IPS-20b (cell line): ENCODE results near the gene NLRP5.
"Not testable (repeated sequence)": the region's sequence is repeated elsewhere in the genome, so short reads cannot be mapped to it uniquely, and the experiment has no call there.

Source experiments
- H3K27ac ChIP-seq: one replicate; pipeline ENCODE4 v1.5.1; 2013; ENCODE audit warnings: low read length
- H3K27me3 ChIP-seq: 2 replicates; pipeline ENCODE4 v1.6.1; 2013; ENCODE audit warnings: mild to moderate bottlenecking, low read length, inconsistent platforms; ENCODE audit not compliant: insufficient read depth
- H3K36me3 ChIP-seq: 2 replicates; pipeline ENCODE4 v1.6.1; 2013; ENCODE audit warnings: low read depth, mild to moderate bottlenecking, inconsistent platforms, low read length, moderate library complexity; ENCODE audit not compliant: insufficient read depth
- H3K4me1 ChIP-seq: 2 replicates; pipeline ENCODE4 v1.6.1; 2013; ENCODE audit warnings: mild to moderate bottlenecking, control low read depth, inconsistent platforms, low read length, moderate library complexity; ENCODE audit not compliant: insufficient read depth
- H3K4me3 ChIP-seq: 2 replicates; pipeline ENCODE4 v1.5.1; 2013; ENCODE audit warnings: mild to moderate bottlenecking, low read length, inconsistent platforms
- H3K9ac ChIP-seq: 2 replicates; pipeline ENCODE4 v1.6.1; 2013; ENCODE audit warnings: low read depth, mild to moderate bottlenecking, inconsistent platforms, low read length, moderate library complexity
- H3K9me3 ChIP-seq: 2 replicates; pipeline ENCODE4 v1.6.1; 2013; ENCODE audit warnings: mild to moderate bottlenecking, low read depth, low read length, inconsistent platforms; ENCODE audit not compliant: insufficient read depth

NLRP5 gene

DNA sequence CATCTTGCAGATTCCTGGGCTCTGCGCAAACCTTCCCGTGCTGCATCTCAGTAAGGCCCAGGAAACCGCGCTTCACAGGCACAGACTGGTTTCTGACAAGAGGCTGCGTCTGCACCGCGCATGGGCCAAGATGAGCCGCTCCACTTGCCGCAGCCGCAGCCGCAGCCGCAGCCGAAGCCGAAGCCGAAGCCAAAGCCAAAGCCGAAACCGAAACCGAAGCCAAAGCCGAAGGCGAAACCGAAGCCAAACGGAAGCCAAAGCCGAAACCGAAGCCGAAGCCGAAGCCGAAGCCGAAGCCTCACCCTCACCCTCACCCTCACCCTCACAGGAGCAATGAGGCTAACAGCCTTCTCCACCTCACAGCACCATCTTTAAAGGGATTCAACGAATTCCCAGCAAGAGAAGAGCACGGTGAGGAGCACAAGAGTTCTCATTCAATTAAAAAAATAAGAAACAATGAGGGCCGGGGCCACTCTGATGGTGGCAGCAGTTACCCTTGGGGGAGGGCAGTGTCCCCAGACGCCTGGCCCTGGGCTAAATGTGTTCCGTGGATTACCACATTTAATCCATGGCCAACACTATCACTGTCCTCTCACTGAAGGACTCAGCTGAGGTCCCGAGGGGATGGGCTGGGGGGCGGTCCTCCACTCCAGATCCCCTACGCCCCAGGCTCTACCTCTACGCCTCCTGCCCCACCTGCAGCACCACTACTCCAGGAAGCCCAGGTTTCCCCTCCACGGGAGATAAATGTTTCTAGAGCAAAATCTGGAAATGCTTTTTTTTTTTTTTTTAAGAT is 105.4 kb downstream of the NLRP5 start:
- H3K27me3 ChIP-seq, result no peaks in the 10 kb centered on the region
- peaks cover 33% of the 10 kb centered on the region for H3K36me3 ChIP-seq
- no peak overlapping the region for H3K9ac ChIP-seq
- peaks cover 7% of the 10 kb centered on the region for H3K9me3 ChIP-seq
- no peaks in the 10 kb centered on the region for H3K4me1 ChIP-seq
- H3K27ac ChIP-seq, result no peak overlapping the region
- no peak overlapping the region for H3K4me3 ChIP-seq

DNA sequence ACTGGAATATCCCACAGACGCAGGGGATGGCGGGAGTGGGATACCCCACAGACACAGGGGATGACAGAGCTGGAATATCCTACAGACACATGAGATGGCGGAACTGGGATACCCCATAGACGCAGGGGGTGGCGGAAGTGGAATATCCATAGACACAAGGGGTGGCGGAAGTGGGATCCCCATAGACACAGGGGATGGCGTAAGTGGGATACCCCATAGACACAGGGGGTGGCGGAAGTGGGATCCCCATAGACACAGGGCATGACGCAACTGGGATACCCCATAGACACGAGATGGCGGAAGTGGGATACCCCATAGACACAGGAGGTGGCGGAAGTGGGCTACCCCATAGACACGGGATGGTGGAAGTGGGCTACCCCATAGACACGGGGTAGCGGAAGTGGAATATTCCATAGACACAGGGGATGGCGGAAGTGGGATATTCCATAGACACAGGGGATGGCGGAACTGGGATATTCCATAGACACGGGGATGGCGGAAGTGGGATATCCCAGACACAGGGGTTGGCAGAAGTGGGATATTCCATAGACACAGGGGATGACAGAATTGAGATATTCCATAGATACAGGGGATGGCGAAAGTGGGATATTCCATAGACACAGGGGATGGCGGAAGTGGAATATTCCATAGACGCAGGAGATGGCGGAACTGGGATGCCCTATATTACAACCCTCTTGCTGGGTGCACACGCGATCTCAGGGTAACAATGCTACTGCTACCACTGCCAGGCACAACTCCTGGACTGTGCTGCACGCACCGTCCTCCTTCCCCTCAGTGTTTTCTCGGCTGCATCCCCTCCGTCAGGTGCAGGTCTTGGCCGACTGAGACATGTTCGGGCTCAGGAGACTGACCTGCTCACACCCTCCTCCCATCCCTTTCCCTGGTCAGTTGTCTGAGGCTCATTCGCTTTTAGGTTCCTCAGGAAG is 106.4 kb downstream of the NLRP5 start:
- H3K4me1 ChIP-seq, result no peaks in the 10 kb centered on the region
- no peak overlapping the region for H3K4me3 ChIP-seq
- H3K9ac ChIP-seq, result no peak overlapping the region
- H3K27me3 ChIP-seq, result no peaks in the 10 kb centered on the region
- H3K27ac ChIP-seq, result no peak overlapping the region
- peaks cover 7% of the 10 kb centered on the region for H3K9me3 ChIP-seq
- peaks cover 40% of the 10 kb centered on the region for H3K36me3 ChIP-seq

- Histone ChIP-seq H3K27ac (no peak overlapping the region), H3K9me3 (peaks cover 7% of the 10 kb centered on the region), H3K27me3 (no peaks in the 10 kb centered on the region), H3K9ac (no peak overlapping the region), H3K4me3 (no peak overlapping the region), H3K36me3 (peaks cover 37% of the 10 kb centered on the region), H3K4me1 (no peaks in the 10 kb centered on the region)
These were observed 107.9 kb downstream of the NLRP5 start for GRCh38 chr19:56094449-56094848.

DNA sequence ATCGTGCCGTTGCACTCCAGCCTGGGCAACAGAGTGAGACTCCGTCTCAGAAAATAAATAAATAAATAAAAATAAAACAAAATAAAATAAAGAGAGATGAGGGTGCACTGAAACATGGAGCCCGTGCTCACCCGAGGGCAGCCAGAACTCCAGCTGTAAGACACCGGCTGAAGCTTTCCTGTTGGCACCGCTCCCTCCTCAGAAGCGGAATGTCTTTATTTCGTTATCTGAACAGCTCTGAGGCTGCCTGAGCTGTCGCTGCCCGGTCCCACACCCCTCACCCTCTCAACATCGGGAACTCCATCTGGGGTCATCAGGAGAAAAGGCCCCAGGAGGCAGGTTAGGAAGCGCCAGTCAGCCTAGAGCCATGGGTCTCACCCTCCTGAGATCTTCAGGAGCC is 110.1 kb downstream of the NLRP5 start:
- Histone ChIP-seq H3K27ac (no peak overlapping the region), H3K36me3 (peaks cover 42% of the 10 kb centered on the region), H3K27me3 (no peaks in the 10 kb centered on the region), H3K4me3 (no peak overlapping the region), H3K4me1 (no peaks in the 10 kb centered on the region), H3K9me3 (peaks cover 7% of the 10 kb centered on the region), H3K9ac (no peak overlapping the region)

- Histone ChIP-seq H3K27ac (no peak overlapping the region), H3K9ac (no peak overlapping the region), H3K36me3 (peaks cover 49% of the 10 kb centered on the region)
These were observed 110.7 kb downstream of the NLRP5 start for GRCh38 chr19:56097306-56097705.

DNA sequence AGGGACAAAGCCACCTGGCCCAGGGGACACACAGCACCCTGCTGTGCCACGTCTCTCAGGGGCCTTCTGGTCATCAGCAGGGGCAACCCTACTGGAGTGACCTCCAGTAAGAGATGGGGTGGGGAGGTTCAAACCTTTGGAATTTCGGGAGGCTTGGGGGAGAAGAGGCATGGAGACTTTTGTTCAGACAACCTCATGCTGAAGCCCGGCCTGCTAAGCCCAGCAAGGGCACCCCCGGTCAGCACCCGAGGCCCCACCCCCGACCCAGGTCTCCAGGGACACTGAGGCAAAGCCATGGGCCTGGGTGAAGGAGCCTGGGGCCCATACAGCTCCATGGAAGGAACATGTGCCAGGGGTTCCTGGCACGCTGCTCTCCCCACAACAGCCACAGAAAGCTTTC is 111.2 kb downstream of the NLRP5 start:
- no peak overlapping the region for H3K4me3 ChIP-seq
- no peak overlapping the region for H3K27ac ChIP-seq
- H3K9ac ChIP-seq, result no peak overlapping the region
- H3K36me3 ChIP-seq, result peaks cover 51% of the 10 kb centered on the region
- peaks cover 7% of the 10 kb centered on the region for H3K9me3 ChIP-seq
- H3K4me1 ChIP-seq, result no peaks in the 10 kb centered on the region
- H3K27me3 ChIP-seq, result no peaks in the 10 kb centered on the region

More at GRCh38 chr19:56097306-56097705, 110.7 kb downstream of the NLRP5 start:
- H3K9me3 ChIP-seq, result peaks cover 7% of the 10 kb centered on the region
- no peaks in the 10 kb centered on the region for H3K4me1 ChIP-seq
- no peaks in the 10 kb centered on the region for H3K27me3 ChIP-seq
- H3K4me3 ChIP-seq, result no peak overlapping the region

GRCh38 chr19:56098237-56098636 is 111.7 kb downstream of the NLRP5 start:
- H3K4me3 ChIP-seq, H3K27ac ChIP-seq, H3K9ac ChIP-seq, H3K27me3 ChIP-seq, H3K9me3 ChIP-seq, H3K4me1 ChIP-seq: not testable (repeated sequence)
- peaks cover 46% of the 10 kb centered on the region for H3K36me3 ChIP-seq

- Histone ChIP-seq H3K27me3 (no peaks in the 10 kb centered on the region), H3K27ac (no peak overlapping the region), H3K4me3 (no peak overlapping the region), H3K9me3 (no peaks in the 10 kb centered on the region), H3K36me3 (peaks cover 42% of the 10 kb centered on the region), H3K9ac (no peak overlapping the region), H3K4me1 (no peaks in the 10 kb centered on the region)
These were observed 112.4 kb downstream of the NLRP5 start for GRCh38 chr19:56098731-56099568.

GRCh38 chr19:56099638-56100539 is 113.3 kb downstream of the NLRP5 start:
- Histone ChIP-seq H3K27me3 (no peaks in the 10 kb centered on the region), H3K4me1 (no peaks in the 10 kb centered on the region), H3K4me3 (no peak overlapping the region), H3K9me3 (no peaks in the 10 kb centered on the region), H3K36me3 (peaks cover 42% of the 10 kb centered on the region), H3K9ac (no peak overlapping the region), H3K27ac (no peak overlapping the region)

GRCh38 chr19:56101095-56101494 is 114.5 kb downstream of the NLRP5 start:
- Histone ChIP-seq H3K9ac (no peak overlapping the region), H3K36me3 (peaks cover 36% of the 10 kb centered on the region), H3K4me1 (peaks cover 5% of the 10 kb centered on the region), H3K27ac (no peak overlapping the region), H3K9me3 (no peaks in the 10 kb centered on the region), H3K27me3 (no peaks in the 10 kb centered on the region), H3K4me3 (no peak overlapping the region)
